GM21576 (cell line): ENCODE data around the gene CUL4B.
"Not testable (repeated sequence)": the region's sequence is repeated elsewhere in the genome, so short reads cannot be mapped to it uniquely, and the experiment has no call there.

ENCODE experiments used
- ATAC-seq: cut with Tn5 transposase; IDR thresholded peaks from one replicate; pipeline ENCODE4 v1.9.1; 2021; ENCODE audit warnings: mild to moderate bottlenecking, moderate library complexity; ENCODE audit not compliant: unreplicated experiment

Gene CUL4B

GRCh38 chrX:120560842-120561633, at the start of gene CUL4B:
CUL4B (minus strand) TSS chrX:120560962; CDS start chrX:120560638, 324 bp downstream.
- ATAC-seq: peak; percentile 84

DNA sequence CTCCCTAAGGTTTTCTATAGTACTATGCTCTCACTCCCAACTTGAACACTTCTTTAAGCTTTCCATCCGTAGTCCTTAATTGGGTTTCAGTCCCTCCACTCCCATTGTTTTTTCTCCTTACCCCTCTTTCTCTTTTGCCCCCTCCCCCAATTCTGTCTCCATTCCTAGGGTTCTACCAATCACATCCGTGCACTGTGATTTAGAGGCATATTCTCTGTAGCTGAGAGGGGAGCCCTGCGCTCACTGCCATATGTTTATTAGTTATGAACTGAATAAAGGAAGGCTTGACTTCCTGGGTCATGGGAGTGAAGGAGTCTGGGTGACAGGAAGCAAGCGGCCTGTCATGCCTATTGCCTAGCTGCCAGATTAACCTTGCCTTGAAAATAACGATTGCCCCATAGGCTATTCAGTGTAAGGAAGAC, 43.6 kb upstream of the CUL4B start:
- no peak for ATAC-seq

DNA sequence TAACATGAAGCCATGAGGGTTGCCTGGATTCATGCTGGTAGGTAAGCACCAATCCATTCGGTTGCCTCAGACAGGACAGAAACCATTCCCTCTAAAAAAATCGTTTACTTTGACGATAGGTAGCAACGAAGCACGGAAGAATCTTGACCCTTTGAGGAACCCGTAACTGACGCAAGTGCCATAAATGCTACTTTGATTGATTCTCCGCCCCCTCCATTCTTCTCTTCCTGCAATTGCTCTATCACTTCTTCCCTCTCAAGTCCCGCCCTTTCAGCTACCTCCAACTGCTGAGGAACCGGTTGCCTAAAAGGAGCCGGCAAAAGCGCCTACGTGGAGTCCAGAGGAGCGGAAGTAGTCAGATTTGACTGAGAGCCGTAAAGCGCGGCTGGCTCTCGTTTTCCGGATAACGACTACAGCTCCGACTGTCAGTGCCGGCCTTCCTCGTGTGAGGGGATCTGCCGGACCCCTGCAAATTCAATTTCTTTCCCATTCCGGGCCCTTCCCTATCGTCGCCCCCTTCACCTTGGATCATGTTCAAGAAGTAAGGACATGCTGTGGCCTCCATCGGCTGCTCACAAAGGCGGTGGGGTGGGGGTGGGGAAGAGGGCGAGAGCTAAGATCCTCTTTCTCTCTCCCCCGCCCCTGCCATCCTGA, 43.1 kb upstream of the CUL4B start, which contains the start of gene MCTS1:
Gene MCTS1, plus strand, starts transcription at position 395 of the 654 bp plus-strand sequence. Its CDS starts 136 bp downstream, at position 531.
- ATAC-seq: peak; percentile 90

GRCh38 chrX:120585702-120586101, 24.9 kb upstream of the CUL4B start:
- no peak for ATAC-seq

GRCh38 chrX:120575379-120576114, 14.8 kb upstream of the CUL4B start:
- no peak for ATAC-seq

DNA sequence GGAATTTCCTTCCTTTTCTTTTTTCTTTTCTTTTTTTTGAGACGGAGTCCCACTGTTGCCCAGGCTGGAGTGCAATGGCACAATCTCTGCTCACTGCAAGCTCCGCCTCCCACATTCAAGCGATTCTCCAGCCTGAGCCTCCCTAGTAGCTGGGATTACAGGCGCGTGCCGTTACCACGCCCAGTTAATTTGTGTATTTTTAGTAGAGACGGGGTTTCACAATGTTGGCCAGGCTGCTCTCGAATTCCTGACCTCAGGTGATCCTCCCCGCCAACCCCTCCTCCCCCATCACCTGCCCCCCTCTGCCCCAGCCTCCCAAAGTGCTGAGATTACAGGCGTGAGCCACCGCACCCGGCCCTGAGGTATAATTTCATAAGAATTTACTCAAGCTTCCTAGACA, 13.0 kb upstream of the CUL4B start:
- not testable (repeated sequence) for ATAC-seq

DNA sequence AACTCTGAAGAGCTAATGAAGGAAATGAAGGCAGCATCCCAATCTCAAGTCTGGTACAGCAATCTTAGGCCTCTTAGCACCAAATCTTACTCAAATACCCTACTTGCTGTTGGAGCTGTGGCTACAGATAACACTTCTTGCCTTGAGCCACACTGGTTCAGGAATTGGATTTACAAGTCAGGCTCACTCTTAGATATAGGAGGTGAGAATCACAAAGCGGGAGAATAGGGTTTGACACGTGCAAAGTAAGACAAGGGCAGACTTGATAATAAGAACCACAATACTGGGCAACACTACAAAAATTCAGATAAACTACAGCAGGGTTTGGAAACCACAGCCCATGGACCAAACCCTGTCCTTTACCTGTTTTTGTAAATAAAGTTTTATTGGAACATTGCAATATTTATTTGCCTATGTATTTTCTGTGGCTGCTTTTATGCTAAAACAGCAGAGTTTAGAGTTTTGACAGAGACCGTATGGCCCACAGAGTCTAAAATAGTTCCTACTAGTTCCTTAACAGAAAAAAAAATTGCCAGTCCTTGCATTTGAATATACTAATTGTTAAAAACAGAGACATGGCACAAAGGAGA, 9.3 kb upstream of the CUL4B start:
- no peak for ATAC-seq

DNA sequence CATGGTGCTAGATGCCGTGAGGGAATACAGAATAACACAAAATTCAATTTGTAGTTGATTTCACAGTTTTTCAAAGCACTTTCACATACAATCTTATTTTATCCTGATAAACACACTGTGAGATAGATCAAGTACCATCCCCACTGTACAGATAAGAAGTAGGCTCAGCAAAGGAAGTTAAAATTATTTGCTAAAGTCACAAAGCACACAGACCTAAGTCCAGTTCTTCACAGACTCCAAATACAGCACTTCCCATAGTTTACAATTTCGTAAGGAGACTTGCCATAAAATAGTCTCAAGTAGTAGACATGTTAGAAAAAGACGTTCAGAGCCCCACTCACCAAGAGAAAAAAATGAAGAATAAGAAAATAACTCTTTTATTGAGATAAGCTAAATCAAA, 7.8 kb upstream of the CUL4B start:
- ATAC-seq: no peak

DNA sequence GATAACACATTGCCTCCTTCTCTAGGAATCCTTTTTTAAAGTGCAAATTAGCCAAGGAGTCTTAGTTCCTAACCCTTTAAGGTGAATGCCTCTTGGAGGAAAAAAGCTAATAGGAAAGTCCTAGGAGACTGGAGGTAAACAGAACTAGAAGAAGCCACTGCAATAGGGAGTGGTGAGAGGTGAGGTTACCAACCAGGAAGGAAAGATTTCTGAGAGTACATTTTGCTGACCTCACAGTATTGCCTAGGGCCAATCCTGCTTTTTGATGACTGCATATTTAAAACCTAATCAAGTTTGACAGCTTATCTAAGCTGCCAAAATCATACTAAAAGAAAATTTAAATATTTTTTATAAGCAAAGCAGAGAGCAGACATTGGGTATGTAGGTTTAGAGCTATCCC, 7.3 kb upstream of the CUL4B start:
- ATAC-seq: no peak

GRCh38 chrX:120566817-120567216, 6.1 kb upstream of the CUL4B start:
- ATAC-seq: no peak

DNA sequence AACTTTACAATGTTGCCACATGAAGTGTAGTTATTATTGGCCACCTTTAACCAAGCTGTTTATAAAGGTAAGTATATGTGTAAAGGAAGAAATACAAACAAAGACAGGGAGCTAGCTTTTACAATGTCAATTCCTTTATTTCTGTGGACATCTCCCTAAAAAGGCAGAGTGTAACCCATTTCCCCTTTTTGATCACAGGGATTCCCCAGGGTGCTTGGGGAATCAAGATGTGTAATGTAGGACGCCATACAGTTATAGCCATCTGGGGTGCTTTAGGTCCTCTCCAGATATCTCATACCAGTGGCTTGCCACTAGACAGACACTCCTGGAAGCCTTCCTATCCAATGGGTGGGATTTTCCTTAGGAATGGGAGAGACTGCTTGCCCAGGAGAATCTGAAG, 4.2 kb upstream of the CUL4B start:
- no peak for ATAC-seq

DNA sequence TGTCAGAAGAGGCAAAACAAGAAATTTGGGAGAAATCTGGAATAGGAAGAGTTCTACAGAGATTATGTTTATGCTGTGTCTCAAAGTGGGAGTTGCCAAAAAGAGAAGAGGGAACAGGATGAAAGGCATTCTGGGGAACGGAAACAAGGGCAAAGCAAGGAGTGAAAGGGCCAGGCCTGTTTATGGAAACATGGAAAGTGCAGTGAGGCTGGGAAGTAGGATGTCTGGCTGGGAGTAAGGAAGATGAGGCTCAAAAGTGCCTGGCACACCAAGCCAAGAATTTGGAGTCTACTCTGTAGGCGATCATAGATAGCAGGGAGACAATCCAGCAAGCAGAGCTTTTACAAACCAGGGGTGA, 1.8 kb upstream of the CUL4B start:
- no peak for ATAC-seq

- ATAC-seq: no peak
Measured at GRCh38 chrX:120561634-120562568, 1.1 kb upstream of the CUL4B start.

DNA sequence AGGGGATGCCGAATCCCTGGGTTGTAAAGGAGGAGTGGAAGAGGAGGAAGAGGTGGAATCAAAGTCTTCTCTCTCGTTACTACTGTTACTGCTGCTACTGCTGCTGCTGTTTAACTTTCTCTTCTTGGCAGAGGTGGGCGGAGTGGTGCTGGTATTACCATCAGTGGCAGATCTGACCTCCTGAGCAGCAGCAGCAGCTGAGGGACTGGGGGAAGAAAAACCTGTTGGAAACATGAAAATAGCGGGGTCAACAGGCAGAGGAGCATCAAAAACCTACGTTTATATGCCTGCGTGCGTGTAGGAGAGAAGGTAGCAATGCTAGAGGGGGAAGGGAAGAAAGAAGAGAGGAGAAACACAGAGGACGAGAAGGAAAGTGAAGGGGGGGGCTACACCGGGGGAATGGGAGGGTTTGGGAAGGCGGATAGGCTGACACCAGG, 339 bp downstream of the CUL4B start:
- ATAC-seq: peak; percentile 35

GRCh38 chrX:120559804-120560203, 958 bp downstream of the CUL4B start:
- ATAC-seq: no peak

- ATAC-seq: no peak
Measured at GRCh38 chrX:120556251-120556650, 4.5 kb downstream of the CUL4B start.

GRCh38 chrX:120549483-120550452, 11.0 kb downstream of the CUL4B start:
- ATAC-seq: no peak

DNA sequence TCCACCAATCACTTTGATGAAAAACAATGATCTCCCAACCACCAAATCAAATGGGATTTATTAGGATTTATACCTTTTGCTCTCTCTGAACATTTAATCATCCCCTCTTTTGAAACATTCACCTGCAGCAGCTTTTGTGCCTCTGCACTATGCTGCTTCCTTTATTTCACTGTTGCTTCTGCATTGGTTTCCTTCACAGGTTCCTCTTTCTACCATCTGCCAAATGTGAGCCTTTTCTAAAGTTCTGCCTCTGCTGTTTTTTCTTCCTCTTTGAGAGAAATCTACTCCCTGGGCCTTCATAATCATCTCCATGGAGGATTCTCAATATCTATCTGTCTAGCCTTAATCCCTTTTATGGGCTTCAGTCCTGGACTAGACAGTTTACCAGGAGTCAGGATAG, 24.7 kb downstream of the CUL4B start:
- ATAC-seq: no peak
